Left ventricle myocardium inferior (tissue), 1 donor: Measurements from ENCODE around the gene OXCT1. TPM values are rescaled to one million over a fixed set of nuclear protein-coding genes. Genes with fewer than 3 reads are reported as not detected.
"Not testable (repeated sequence)": the region's sequence is repeated elsewhere in the genome, so short reads cannot be mapped to it uniquely, and the experiment has no call there.

Experiments used
- DNase-seq: peaks from one replicate; pipeline ENCODE4 v3.0.0-alpha.2; 2020
- H3K27ac ChIP-seq: fragments of 200-600 bp; replicated peaks from 2 replicates; pipeline ENCODE4 v1.8.0; 2021
- H3K27me3 ChIP-seq: fragments of 200-600 bp; 2 replicates; pipeline ENCODE4 v1.8.0; 2021; ENCODE audit warnings: low read depth
- H3K36me3 ChIP-seq: fragments of 200-600 bp; 2 replicates; pipeline ENCODE4 v1.8.0; 2021
- H3K4me1 ChIP-seq: fragments of 200-600 bp; 2 replicates; pipeline ENCODE4 v1.8.0; 2021
- H3K4me3 ChIP-seq: fragments of 200-600 bp; 2 replicates; pipeline ENCODE4 v1.8.0; 2021; ENCODE audit warnings: mild to moderate bottlenecking, moderate library complexity
- H3K9me3 ChIP-seq: fragments of 200-600 bp; replicated peaks from 2 replicates; pipeline ENCODE4 v1.8.0; 2021
- CTCF ChIP-seq: fragments of 200-600 bp; IDR thresholded peaks from 2 replicates; pipeline ENCODE4 v1.8.0; 2021; ENCODE audit warnings: antibody characterized with exemption, mild to moderate bottlenecking, borderline replicate concordance
- intact Hi-C: fragments of 100-400 bp; cut with micrococcal nuclease; formaldehyde crosslinking; loops from one replicate; pipeline ENCODE4 v1.11.0; 2022
- total RNA-seq: library from RNA; stranded (reverse); fragmentation: NEBNext Ultra II Directional; extraction: Animal tissue kit (Norgen Biotek cat#: 25700); gene quantifications from one replicate; pipeline ENCODE4 v1.2.1, GENCODE V29; 2021
- donor health status: DM: no; HTN: yes; CAD: no; lungs with severe emphysema.

OXCT1 gene
- total RNA-seq, 1 donor from 2014 or later = 234 TPM

- Histone ChIP-seq H3K4me1 (no peaks in the 10 kb centered on the region), H3K27ac (no peak overlapping the region), H3K9me3 (no peaks in the 10 kb centered on the region), H3K27me3 (no peaks in the 10 kb centered on the region), H3K4me3 (no peak overlapping the region), H3K36me3 (no peaks in the 10 kb centered on the region)
- no peak for TF ChIP-seq CTCF
- intact Hi-C loops = no loop called here
- no peak for DNase-seq
Measured at GRCh38 chr5:41817625-41818301, 52.5 kb downstream of the OXCT1 start.

- Histone ChIP-seq H3K4me3 (no peak overlapping the region), H3K27ac (no peak overlapping the region)
- no peak for TF ChIP-seq CTCF
Measured at GRCh38 chr5:41815663-41816229, 54.5 kb downstream of the OXCT1 start.

GRCh38 chr5:41815261-41815660 is 55.0 kb downstream of the OXCT1 start:
- Histone ChIP-seq H3K9me3 (no peaks in the 10 kb centered on the region), H3K4me3 (no peak overlapping the region), H3K4me1 (no peaks in the 10 kb centered on the region), H3K27me3 (no peaks in the 10 kb centered on the region), H3K27ac (no peak overlapping the region), H3K36me3 (no peaks in the 10 kb centered on the region)
- no peak for DNase-seq
- intact Hi-C loops = no loop called here
- TF ChIP-seq CTCF = no peak

More at GRCh38 chr5:41815663-41816229, 54.5 kb downstream of the OXCT1 start:
- Histone ChIP-seq H3K9me3 (no peaks in the 10 kb centered on the region), H3K36me3 (no peaks in the 10 kb centered on the region), H3K4me1 (no peaks in the 10 kb centered on the region), H3K27me3 (no peaks in the 10 kb centered on the region)
- intact Hi-C loops = no loop called here
- no peak for DNase-seq

- H3K4me3 ChIP-seq, H3K4me1 ChIP-seq, intact Hi-C loops, DNase-seq, H3K27me3 ChIP-seq, H3K36me3 ChIP-seq, H3K27ac ChIP-seq, H3K9me3 ChIP-seq: not testable (repeated sequence)
Measured at GRCh38 chr5:41814306-41814705, 55.9 kb downstream of the OXCT1 start.

GRCh38 chr5:41812156-41812555 is 58.1 kb downstream of the OXCT1 start:
- Histone ChIP-seq H3K4me3 (no peak overlapping the region), H3K27ac (no peak overlapping the region), H3K4me1 (peaks cover 11% of the 10 kb centered on the region), H3K27me3 (no peaks in the 10 kb centered on the region), H3K9me3 (no peaks in the 10 kb centered on the region), H3K36me3 (peaks cover under 1% of the 10 kb centered on the region)
- no peak for TF ChIP-seq CTCF
- intact Hi-C loops = no loop called here
- no peak for DNase-seq

- no peak for TF ChIP-seq CTCF
- no peak for DNase-seq
- no peaks in the 10 kb centered on the region for H3K9me3 ChIP-seq
- no peak overlapping the region for H3K27ac ChIP-seq
- H3K4me1 ChIP-seq = peaks cover 11% of the 10 kb centered on the region
- H3K36me3 ChIP-seq = peaks cover 19% of the 10 kb centered on the region
- intact Hi-C loops = no loop called here
- H3K4me3 ChIP-seq = no peak overlapping the region
- H3K27me3 ChIP-seq = no peaks in the 10 kb centered on the region
Measured at GRCh38 chr5:41809128-41809527, 61.1 kb downstream of the OXCT1 start.
